ENCODE measurements around the gene SIL1.
"Not testable (repeated sequence)": the region's sequence is repeated elsewhere in the genome, so short reads cannot be mapped to it uniquely, and the experiment has no call there.

SIL1 gene

GRCh38 chr5:139171779-139172404, 26.3 kb downstream of the SIL1 start:
- DNase-seq = no peak

DNA sequence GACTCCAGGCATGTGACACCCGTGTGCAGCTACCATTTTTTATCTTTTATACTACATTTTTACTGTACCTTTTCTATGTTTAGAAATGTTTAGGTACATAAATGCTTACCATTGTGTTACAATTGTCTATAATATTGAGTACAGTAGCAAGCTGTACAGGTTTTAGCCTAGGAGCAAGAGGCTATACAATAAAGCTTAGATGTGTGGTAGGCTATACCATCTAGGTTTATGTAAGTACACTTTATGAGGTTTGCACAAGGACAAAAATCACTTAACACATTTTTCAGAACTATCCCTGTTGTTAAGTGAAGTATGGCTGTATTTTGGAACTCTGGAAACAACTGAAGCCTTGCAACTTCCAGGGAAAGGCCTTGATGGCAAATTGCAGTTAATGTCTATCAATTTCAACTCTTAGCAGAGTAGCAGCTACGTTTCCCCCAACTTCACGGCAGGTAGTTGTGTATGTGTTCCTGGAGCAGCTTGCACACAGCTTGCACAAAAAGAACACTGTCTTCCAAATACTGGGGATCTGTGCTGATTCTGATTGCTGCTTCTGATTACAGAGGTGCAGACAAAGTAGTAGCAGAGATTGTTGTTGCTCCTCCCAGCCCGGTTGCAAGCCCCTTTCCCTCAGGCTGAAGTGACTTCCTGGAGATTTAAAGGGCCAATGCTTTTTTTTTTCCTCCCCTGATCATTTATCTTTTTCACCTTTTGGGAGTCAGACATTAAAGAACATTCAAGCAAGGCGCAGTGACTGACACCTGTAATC, 30.0 kb downstream of the SIL1 start:
- no peak for DNase-seq

DNA sequence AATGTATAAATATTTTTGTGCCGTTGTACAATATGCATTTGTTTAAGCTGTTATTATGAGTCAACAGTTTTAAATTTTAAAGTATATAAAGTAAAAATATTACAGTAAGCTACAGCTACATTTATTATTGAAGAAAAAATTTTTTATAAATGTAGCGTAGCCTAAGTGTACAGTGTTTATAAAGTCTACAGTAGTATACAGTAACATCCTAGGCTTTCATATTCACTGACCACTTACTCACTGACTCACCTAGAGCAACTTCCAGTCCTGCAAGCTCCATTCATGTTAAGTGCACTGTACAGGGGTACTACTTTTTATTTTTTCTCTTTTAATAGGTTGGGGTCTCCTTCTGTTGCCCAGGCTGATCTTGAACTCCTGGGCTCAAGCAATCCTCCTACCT, 30.6 kb downstream of the SIL1 start:
- no peak for DNase-seq

- DNase-seq = no peak
Observed at GRCh38 chr5:139167063-139167462, 31.1 kb downstream of the SIL1 start.

- DNase-seq = not testable (repeated sequence)
Observed at GRCh38 chr5:139164897-139165296, 33.3 kb downstream of the SIL1 start.

DNA sequence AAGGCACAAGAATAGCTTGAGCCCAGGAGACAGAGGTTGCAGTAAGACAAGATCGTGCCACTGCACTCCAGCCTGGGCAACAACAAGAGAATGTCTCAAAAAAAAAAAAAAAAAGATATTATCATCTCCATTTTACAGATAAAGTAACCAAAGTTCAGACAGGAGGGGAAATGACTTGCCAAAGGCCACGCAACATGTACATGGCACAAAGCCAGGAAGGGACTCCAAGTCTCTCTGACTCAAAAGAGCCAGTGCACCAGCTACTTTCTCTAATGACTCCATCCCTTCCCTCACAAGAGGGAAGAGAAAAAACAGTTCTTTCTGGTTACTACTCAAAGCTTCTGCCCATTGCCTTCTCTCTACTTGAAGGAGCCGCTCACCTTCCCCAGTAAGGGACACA, 34.1 kb downstream of the SIL1 start:
- no peak for DNase-seq

DNA sequence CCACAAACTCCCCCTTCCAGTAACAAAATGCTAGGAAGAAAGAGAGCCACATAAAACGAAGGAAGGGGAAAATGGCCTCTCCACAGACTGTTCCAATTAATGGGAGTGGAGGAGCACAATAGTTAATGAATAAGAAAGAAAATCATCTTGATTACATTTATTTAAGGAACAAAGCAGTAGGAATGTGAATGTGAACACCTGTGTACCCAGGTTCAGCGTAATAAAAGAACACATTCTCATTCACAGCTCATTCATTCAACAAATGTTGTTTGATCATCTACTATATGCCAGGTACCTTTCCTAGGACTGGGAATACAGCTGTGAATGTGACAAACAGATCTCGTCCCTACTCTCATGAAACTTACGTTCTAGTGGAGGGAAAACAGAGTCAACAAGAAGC, 35.7 kb downstream of the SIL1 start:
- DNase-seq = no peak

DNA sequence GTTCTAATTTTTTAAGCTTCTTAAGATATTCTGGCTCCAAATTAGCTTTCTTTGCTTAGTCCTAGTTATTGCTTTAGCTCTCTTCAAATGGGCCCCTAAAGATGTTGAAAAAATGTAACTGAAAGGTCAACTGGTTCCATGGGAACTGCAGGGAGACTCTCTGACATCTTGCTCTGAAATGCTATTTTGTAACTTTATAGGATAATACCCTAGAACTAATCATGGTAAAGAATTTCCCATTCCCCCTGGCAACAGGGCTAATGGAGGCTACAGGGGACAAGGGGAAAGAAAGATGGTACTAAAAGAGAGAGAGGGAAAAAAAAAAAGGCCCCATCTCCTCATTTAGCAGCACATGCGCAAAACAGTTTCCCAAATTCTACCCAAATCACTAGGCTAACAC, 39.4 kb downstream of the SIL1 start:
- DNase-seq = no peak

GRCh38 chr5:139157556-139157955, 40.6 kb downstream of the SIL1 start:
- no peak for DNase-seq

DNA sequence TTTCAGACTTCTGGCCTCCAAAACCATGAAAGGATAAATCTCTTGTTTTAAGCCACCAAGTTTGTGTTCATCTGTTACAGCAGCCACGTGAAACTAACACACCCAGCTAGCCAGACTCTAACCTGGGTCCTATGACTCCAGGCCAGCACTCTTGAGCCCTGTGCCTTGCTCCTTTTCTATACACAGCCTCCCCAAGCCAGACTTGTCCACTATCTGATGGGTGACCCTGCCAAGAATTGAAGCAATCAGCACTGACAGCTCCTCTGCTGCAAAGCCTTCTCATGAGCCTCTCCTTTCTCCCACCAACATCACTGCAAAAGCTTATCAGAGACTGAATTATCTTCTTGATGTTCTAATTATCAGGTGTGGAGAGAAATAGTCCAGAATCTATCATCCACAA, 41.4 kb downstream of the SIL1 start:
- DNase-seq = no peak

DNA sequence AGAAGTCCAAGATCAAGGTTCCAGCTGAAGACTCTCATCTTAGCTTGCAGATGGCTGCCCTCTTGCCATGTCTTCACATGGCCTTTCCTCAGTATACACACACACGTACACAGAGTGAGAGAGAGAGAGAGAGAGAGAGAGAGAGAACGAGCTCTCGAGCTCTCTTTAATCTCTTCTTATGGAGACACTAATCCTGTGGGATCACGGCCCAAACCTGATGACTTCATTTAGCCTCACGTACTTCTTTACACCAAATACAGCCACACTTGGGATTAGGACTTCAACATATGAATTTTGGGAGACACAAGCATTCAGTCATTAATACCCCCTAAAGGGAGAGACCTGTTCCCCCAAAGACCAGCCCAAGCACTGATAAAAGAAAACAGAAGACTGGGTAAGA, 42.8 kb downstream of the SIL1 start:
- DNase-seq = peak; percentile 86

- no peak for DNase-seq
Observed at GRCh38 chr5:139151902-139152301, 46.3 kb downstream of the SIL1 start.

DNA sequence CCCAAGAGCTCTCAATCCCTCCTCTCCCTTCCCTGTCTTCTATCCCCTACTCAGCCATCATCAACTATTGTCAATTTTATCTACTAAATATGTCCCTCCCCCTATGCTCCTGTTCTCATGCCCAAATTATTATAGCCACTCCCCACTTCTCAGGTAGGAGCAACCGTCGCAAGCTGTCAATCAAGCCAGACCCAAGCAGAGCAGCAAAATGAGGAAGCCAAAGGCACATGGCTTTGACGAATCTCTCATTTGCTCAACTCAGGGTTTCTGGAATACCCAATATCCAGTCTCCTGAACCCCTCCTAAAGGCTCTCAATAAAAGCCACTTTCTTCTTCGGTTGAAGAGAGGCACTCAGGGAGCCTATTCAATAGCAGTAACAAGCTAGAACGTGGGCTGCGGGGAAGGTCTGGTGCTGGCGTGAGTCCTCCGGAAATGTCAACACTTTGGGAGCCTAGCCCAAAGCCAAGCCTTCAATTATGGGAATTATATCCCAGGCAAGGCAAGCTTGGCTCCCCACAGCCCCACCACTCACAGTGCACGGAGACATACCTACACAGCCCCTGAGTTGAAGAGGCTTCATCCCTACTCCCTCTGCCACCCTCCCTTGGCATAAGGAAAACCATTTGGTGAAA, 47.7 kb downstream of the SIL1 start:
- DNase-seq = no peak

DNA sequence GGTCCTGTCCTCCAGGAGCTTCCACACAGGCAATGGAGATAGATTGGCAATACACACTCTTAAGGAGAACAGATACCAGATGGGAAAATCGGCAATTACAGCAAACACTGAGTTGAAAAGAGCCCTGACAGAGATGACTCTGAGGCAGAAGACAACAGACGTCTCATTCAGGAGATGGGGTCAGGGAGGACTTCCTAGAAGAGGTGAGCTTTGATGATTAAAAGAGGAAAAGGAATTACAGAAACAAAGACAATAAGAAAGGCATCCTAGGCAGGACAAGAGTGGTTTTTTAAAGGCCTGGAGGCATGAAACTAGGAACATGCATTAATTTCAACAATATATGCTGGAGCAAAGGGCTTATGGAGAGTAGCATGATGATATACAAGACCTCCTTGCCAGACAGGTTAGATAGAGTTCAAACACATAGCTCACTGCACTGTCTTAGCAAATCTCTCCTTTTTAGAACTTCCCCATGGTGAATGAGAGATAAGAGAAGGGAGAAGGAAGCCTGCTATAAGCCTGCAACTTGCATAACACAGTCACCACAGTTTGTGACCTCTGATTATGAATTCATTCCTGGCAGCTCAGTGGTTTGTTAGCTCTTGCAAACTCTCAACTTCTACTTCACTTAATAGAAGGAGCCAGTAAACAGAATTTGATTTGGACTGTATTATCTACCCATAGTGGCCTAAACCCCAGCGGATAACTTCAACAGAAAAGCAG, 48.5 kb downstream of the SIL1 start:
- no peak for DNase-seq

DNA sequence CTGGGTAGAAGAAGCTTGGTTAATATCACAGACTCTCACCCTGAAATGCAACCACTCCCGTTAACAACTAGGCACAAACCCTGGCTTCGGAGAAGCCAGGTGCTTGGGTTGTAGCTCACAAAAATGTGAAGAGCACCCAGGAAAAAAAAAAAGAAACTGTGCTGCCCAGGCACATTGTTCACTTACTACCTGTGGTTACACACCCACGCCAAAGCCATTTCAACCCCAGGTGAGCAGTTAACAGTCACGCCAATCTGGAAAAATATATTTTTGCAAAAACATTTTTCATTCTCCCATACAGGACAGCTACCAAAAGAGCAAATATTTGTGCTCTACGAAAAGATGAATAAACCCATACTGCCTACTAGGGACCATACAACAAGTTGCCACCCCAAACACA, 49.2 kb downstream of the SIL1 start:
- no peak for DNase-seq

GRCh38 chr5:139148306-139148705, 49.9 kb downstream of the SIL1 start:
- DNase-seq = no peak

- DNase-seq = no peak
Observed at GRCh38 chr5:139147483-139148087, 50.6 kb downstream of the SIL1 start.

DNA sequence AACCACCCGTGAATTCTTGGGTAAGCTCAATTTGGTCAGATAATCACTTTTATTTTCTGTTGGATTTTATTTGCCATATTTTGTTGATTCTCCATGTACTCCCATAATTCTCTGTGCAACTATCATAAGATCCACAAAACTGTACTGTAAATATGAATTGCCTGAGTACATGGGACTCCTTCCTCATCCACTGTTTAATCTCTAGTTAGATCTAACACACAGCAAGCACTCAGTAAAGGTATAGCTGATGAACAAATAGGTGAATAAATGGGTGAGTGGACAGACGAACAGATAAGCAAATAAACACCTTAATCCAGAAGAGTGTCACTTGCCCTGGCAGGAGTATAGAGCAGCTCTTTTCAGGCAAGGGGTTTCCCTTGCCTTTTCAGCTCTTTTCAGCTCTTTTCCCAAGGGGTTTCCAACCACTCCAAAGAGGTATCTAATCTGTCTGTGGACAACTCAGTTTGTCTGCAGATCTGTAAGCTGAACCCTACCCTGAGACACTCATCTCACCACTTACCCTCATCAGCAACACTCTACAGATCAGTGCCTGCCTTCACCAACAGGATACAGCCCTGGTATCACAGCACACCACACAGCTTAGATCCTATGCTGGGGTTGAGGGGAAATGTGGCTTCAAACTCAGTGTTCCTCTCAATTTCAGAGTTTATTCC, 51.2 kb downstream of the SIL1 start:
- peak; percentile 18 for DNase-seq

GRCh38 chr5:139141446-139142204, 56.5 kb downstream of the SIL1 start:
- no peak for DNase-seq

- DNase-seq = no peak
Observed at GRCh38 chr5:139140591-139141071, 57.5 kb downstream of the SIL1 start.

DNA sequence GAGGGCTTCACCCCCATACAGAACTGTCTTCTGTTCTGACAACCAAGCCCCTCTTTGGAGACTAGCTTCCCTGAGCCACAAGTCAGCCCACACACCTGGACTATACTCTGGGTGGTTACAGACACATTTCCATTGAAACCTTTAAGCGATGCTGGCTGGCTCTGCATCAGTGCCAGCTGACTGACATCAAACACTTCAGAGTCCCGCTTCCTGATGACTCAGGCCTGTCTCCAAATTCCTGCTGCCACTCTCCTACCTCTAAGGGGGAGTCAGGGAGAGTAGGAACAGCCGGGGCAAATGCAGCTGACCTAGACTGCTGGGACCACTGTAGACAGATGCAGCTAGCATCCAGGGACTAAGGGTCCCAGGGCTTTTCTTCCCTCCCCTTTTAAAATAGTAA, 59.4 kb downstream of the SIL1 start:
- no peak for DNase-seq

- no peak for DNase-seq
Observed at GRCh38 chr5:139138109-139138508, 60.1 kb downstream of the SIL1 start.

All from NCI-H82 (cell line).